ENCODE measurements around the gene L3MBTL4.

The L3MBTL4 gene

GRCh38 chr18:6254456-6254855 lies 160.3 kb downstream of the L3MBTL4 start:
- H3K9me3 Mint-ChIP-seq: peaks cover 22% of the 10 kb centered on the region
- H3K36me3 Mint-ChIP-seq (ENCODE audit: low read depth): peaks cover 11% of the 10 kb centered on the region
- H3K4me1 Mint-ChIP-seq: peaks cover 29% of the 10 kb centered on the region
- no peak overlapping the region for H3K4me3 Mint-ChIP-seq
- peaks cover 6% of the 10 kb centered on the region for H3K27me3 Mint-ChIP-seq (ENCODE audit: low read depth, poor library complexity)
- no peak for TF ChIP-seq CTCF (IDR thresholded peaks at IDR 0.05)
- no peak overlapping the region for H3K27ac Mint-ChIP-seq
- DNase-seq: no peak

- no peak for TF ChIP-seq CTCF (IDR thresholded peaks at IDR 0.05)
- H3K4me1 Mint-ChIP-seq: peaks cover 16% of the 10 kb centered on the region
- no peak overlapping the region for H3K27ac Mint-ChIP-seq
- H3K36me3 Mint-ChIP-seq (ENCODE audit: low read depth): no peaks in the 10 kb centered on the region
- peaks cover 4% of the 10 kb centered on the region for H3K9me3 Mint-ChIP-seq
- H3K4me3 Mint-ChIP-seq: no peak overlapping the region
- no peak for DNase-seq
- H3K27me3 Mint-ChIP-seq (ENCODE audit: low read depth, poor library complexity): peaks cover 3% of the 10 kb centered on the region
Observed at GRCh38 chr18:6251084-6251483, 163.6 kb downstream of the L3MBTL4 start.

- Mint-ChIP-seq H3K36me3 (ENCODE audit: low read depth) (no peaks in the 10 kb centered on the region), H3K4me1 (peaks cover 4% of the 10 kb centered on the region), H3K4me3 (no peak overlapping the region), H3K27me3 (ENCODE audit: low read depth, poor library complexity) (peaks cover 3% of the 10 kb centered on the region), H3K27ac (no peak overlapping the region), H3K9me3 (peaks cover 4% of the 10 kb centered on the region)
- DNase-seq: no peak
- no peak for TF ChIP-seq CTCF (IDR thresholded peaks at IDR 0.05)
Observed at GRCh38 chr18:6249788-6250187, 164.9 kb downstream of the L3MBTL4 start.

- H3K9me3 Mint-ChIP-seq: peaks cover 4% of the 10 kb centered on the region
- DNase-seq: no peak
- H3K4me1 Mint-ChIP-seq: no peaks in the 10 kb centered on the region
- peaks cover 3% of the 10 kb centered on the region for H3K27me3 Mint-ChIP-seq (ENCODE audit: low read depth, poor library complexity)
- H3K36me3 Mint-ChIP-seq (ENCODE audit: low read depth): no peaks in the 10 kb centered on the region
- no peak overlapping the region for H3K27ac Mint-ChIP-seq
- no peak for TF ChIP-seq CTCF (IDR thresholded peaks at IDR 0.05)
- no peak overlapping the region for H3K4me3 Mint-ChIP-seq
Observed at GRCh38 chr18:6249170-6249569, 165.5 kb downstream of the L3MBTL4 start.

- Mint-ChIP-seq H3K4me3 (no peak overlapping the region), H3K27ac (no peak overlapping the region), H3K4me1 (no peaks in the 10 kb centered on the region), H3K36me3 (ENCODE audit: low read depth) (no peaks in the 10 kb centered on the region), H3K27me3 (ENCODE audit: low read depth, poor library complexity) (no peaks in the 10 kb centered on the region), H3K9me3 (peaks cover 4% of the 10 kb centered on the region)
- DNase-seq: no peak
- no peak for TF ChIP-seq CTCF (IDR thresholded peaks at IDR 0.05)
Observed at GRCh38 chr18:6248017-6248416, 166.7 kb downstream of the L3MBTL4 start.

- Mint-ChIP-seq H3K4me1 (peaks cover 4% of the 10 kb centered on the region), H3K27me3 (ENCODE audit: low read depth, poor library complexity) (peaks cover 5% of the 10 kb centered on the region), H3K4me3 (no peak overlapping the region), H3K9me3 (no peaks in the 10 kb centered on the region), H3K36me3 (ENCODE audit: low read depth) (no peaks in the 10 kb centered on the region), H3K27ac (no peak overlapping the region)
- DNase-seq: no peak
- no peak for TF ChIP-seq CTCF (IDR thresholded peaks at IDR 0.05)
Observed at GRCh38 chr18:6242004-6242403, 172.7 kb downstream of the L3MBTL4 start.
